Stomach (tissue), 9 donors: ENCODE data around the gene EIF3K. TPM values are rescaled to one million over a fixed set of nuclear protein-coding genes. Genes with fewer than 3 reads are reported as not detected.

ENCODE experiments used
- DNase-seq, 2 donors: peaks; one replicate each; pipeline versions ENCODE4 v3.0.0 to v3.0.0-alpha.2; 2013 to 2019
- H3K27ac ChIP-seq, 5 donors: fragments of 200-600 bp in 4 of 5; sonication (generic) in 4 of 5; one replicate each; pipeline ENCODE4 v1.5.1; 2013 to 2019; ENCODE audit warnings: mild to moderate bottlenecking in 1 of 5, moderate library complexity in 1 of 5
- H3K27me3 ChIP-seq, 3 donors: fragments of 200-600 bp; sonication (generic); one replicate each; pipeline ENCODE4 v1.5.1; 2017 to 2019; ENCODE audit warnings: mixed run types in 1 of 3
- H3K36me3 ChIP-seq, 4 donors: fragments of 200-600 bp; sonication (generic); 1 replicate in 3 of 4; 2 replicates in 1 of 4; pipeline ENCODE4 v1.5.1; 2016 to 2019
- H3K4me1 ChIP-seq, 4 donors: fragments of 200-600 bp; sonication (generic); one replicate each; pipeline ENCODE4 v1.5.1; 2016 to 2019
- H3K4me3 ChIP-seq, 4 donors: fragments of 200-600 bp; sonication (generic) in 3 of 4; one replicate each; pipeline ENCODE4 v1.5.1; 2016 to 2019; ENCODE audit warnings: mild to moderate bottlenecking in 1 of 4
- H3K9me3 ChIP-seq, 4 donors: fragments of 200-600 bp; sonication (generic); one replicate each; pipeline ENCODE4 v1.5.1; 2016 to 2019
- CTCF ChIP-seq, 7 experiments: fragments of 450-650 bp in 4 of 7; fragments of 200-600 bp in 3 of 7; sonication (generic) in 3 of 7; IDR thresholded peaks; one replicate each; pipeline ENCODE4 v1.5.1; 2016 to 2019; ENCODE audit warnings: antibody characterized with exemption in 7 of 7, control low read depth in 2 of 7, mild to moderate bottlenecking in 1 of 7
- EP300 ChIP-seq: sonication (generic); formaldehyde crosslinking; IDR thresholded peaks from one replicate; pipeline ENCODE4 v1.6.1; 2017; ENCODE audit warnings: antibody characterized with exemption
- POLR2A ChIP-seq, 4 donors: fragments of 450-650 bp; IDR thresholded peaks; one replicate each; pipeline ENCODE4 v1.6.1; 2016; ENCODE audit warnings: antibody characterized with exemption in 4 of 4, control low read depth in 2 of 4, mild to moderate bottlenecking in 1 of 4, moderate library complexity in 1 of 4
- POLR2AphosphoS5 ChIP-seq, 3 donors: sonication (generic); formaldehyde crosslinking; IDR thresholded peaks; one replicate each; pipeline ENCODE4 v1.6.1; 2016; ENCODE audit warnings: antibody characterized with exemption in 3 of 3
- WGBS, 5 donors: extraction: QIAGEN DNeasy Blood & Tissue Kit in 3 of 5; methylation state at CpG; one replicate each; pipeline versions ENCODE4 v1.1.5 to v1.1.7; 2013 to 2018; 5-methylcytosine and 5-hydroxymethylcytosine counted together
- intact Hi-C: fragments of 100-400 bp; cut with DNase I; formaldehyde crosslinking; loops from one replicate; pipeline ENCODE4 v1.15.1; 2023; ENCODE audit warnings: low total_unique reads
- polyA plus RNA-seq, 3 donors: library from polyadenylated mRNA; stranded (reverse); fragments of 200-250 nt; gene quantifications; one replicate each; pipeline ENCODE4 v1.2.3, GENCODE V29; 2013
- total RNA-seq, 5 donors: library from RNA; depleted of rRNA; stranded (reverse); fragments of >200 nt; gene quantifications; one replicate each; pipeline versions ENCODE4 v1.1.0 to v1.2.3, GENCODE V29; 2014 to 2016
- donor health status: healthy with polysubstance abuse.
- donor health status: Bipolar disorder and iron deficiency.
- donor health status: healthy.

Gene EIF3K
- total and polyA plus RNA-seq, 8 donors = 203 to 889 (median 348) TPM

GRCh38 chr19:38650172-38650775, 31.3 kb downstream of the EIF3K start:
- 9 to 18% (median 13%) methylated on average over 8 of the region's 8 CpGs for WGBS, 5 donors
- intact Hi-C loops = loop anchor here (10.0 kb wide), 1 partner anchor 55 kb away; no protein-coding TSS in a partner anchor
- Histone ChIP-seq H3K4me1 (peaks cover 60 to 69% (median 65%) of the 10 kb centered on the region in 4 donors), H3K27me3 (no peaks in the 10 kb centered on the region), H3K9me3 (no peaks in the 10 kb centered on the region), H3K4me3 (peak overlapping the region; percentile 83 to 100 (median 94)), H3K27ac (peak overlapping the region; percentile 95 to 99 (median 96)), H3K36me3 (no peaks in the 10 kb centered on the region)
- peak in 1 of 3 donors; percentile 23 for TF ChIP-seq POLR2AphosphoS5 (IDR thresholded peaks at IDR 0.05)
- no peak for TF ChIP-seq POLR2A (IDR thresholded peaks at IDR 0.05)
- no peak for TF ChIP-seq CTCF (IDR thresholded peaks at IDR 0.05)
- TF ChIP-seq EP300 = no peak
- DNase-seq = peak; percentile 43 to 63

GRCh38 chr19:38650911-38651584, 32.1 kb downstream of the EIF3K start:
- no peak for DNase-seq

GRCh38 chr19:38653028-38653571, 34.1 kb downstream of the EIF3K start:
- Histone ChIP-seq H3K9me3 (no peaks in the 10 kb centered on the region), H3K27me3 (no peaks in the 10 kb centered on the region), H3K36me3 (peaks cover 0 to 6% (median 2%) of the 10 kb centered on the region in 4 donors), H3K4me1 (peaks cover 87 to 91% (median 89%) of the 10 kb centered on the region in 4 donors), H3K4me3 (peak overlapping the region in 2 of 4 donors; percentile 4 to 11), H3K27ac (peak overlapping the region; percentile 88 to 99 (median 96))
- peak; percentile 63 to 83 for DNase-seq
- TF ChIP-seq POLR2AphosphoS5 (IDR thresholded peaks at IDR 0.05) (peak in 2 of 3 donors; percentile 17 to 45), EP300 (no peak), CTCF (IDR thresholded peaks at IDR 0.05) (peak in 2 of 7 experiments; percentile 6 to 8)
- intact Hi-C loops = loop anchor here (10.0 kb wide), 1 partner anchor 52 kb away; no protein-coding TSS in a partner anchor
- 14 to 26% (median 20%) methylated on average over 7 of the region's 7 CpGs for WGBS, 5 donors

More at GRCh38 chr19:38650911-38651584, 32.1 kb downstream of the EIF3K start:
- H3K27me3 ChIP-seq = no peaks in the 10 kb centered on the region
- no peaks in the 10 kb centered on the region for H3K9me3 ChIP-seq
- H3K27ac ChIP-seq = peak overlapping the region; percentile 95 to 99 (median 96)
- H3K4me3 ChIP-seq = peak overlapping the region; percentile 83 to 100 (median 94)
- WGBS, 5 donors = 49 to 65% (median 52%) methylated on average over 12 of the region's 12 CpGs
- H3K4me1 ChIP-seq = peaks cover 68 to 76% (median 73%) of the 10 kb centered on the region in 4 donors
- intact Hi-C loops = loop anchor here (10.0 kb wide), 1 partner anchor 54 kb away; no protein-coding TSS in a partner anchor
- TF ChIP-seq POLR2AphosphoS5 (IDR thresholded peaks at IDR 0.05) = peak; percentile 39 to 76 (median 47)
- no peak for TF ChIP-seq POLR2A (IDR thresholded peaks at IDR 0.05)
- H3K36me3 ChIP-seq = no peaks in the 10 kb centered on the region

- intact Hi-C loops = loop anchor here (10.0 kb wide), 1 partner anchor 50 kb away; no protein-coding TSS in a partner anchor
- peaks cover 0 to 6% (median 2%) of the 10 kb centered on the region in 4 donors for H3K36me3 ChIP-seq
- TF ChIP-seq POLR2AphosphoS5 (IDR thresholded peaks at IDR 0.05) (peak in 2 of 3 donors; percentile 52 to 70), EP300 (no peak)
- no peaks in the 10 kb centered on the region for H3K27me3 ChIP-seq
- H3K27ac ChIP-seq = peak overlapping the region; percentile 87 to 99 (median 96)
- 9 to 19% (median 15%) methylated on average over 6 of the region's 6 CpGs for WGBS, 5 donors
- DNase-seq = no peak
- H3K4me1 ChIP-seq = peaks cover 93 to 100% (median 98%) of the 10 kb centered on the region in 4 donors
- H3K4me3 ChIP-seq = peak overlapping the region in 1 of 4 donors; percentile 4
- no peaks in the 10 kb centered on the region for H3K9me3 ChIP-seq
These were observed 35.7 kb downstream of the EIF3K start for GRCh38 chr19:38654628-38655055.
